Activated CD4-positive, CD25-positive, alpha-beta regulatory T cell treated with anti-CD3 and anti-CD28 coated beads, Interleukin-2, amount 50 U/mL, for 16 hours (primary cell): ENCODE results near the gene BAIAP2L1.

Experiments
- DNase-seq: peaks from one replicate; pipeline ENCODE4 v3.0.0-alpha.2; 2020; ENCODE audit warnings: low read depth, low spot score

Gene BAIAP2L1

DNA sequence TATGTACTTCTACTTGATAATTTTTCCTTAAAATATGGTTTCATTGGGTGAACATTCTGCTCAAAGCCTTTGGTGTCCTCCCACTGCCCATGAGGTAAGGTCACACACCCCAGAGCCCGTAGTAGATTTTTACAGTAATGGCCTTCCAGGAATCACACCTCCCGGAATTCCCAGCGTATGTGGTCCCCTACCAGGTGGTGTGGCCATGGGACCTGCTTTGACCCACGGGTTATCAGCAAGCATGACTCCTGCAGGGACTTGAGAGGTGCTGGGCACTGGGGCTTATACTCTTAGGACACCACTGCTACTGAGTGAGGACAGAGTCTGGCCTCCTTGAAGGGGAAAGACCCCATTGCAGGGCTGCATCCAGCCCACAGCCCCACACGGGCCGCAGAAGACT lies 42.2 kb downstream of the BAIAP2L1 start:
- no peak for DNase-seq

DNA sequence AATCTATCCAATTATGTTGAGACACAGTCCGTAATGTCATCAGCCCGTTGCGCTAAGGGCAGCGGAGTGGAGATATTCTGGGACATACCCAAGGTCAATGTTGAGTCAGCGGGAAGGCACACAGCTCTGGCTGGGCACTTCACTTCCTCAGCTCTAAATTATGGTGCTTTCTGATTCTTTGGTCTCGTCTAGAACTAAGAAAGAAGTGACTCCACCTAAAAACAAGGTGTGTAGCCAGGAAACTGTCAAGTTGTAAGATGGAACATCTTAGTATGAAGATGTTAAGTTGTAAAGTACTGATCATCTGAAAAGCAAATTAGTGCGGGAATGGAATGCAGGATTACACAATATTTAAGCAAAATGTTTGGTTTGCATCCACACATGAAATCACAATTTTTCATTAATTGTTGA lies 43.1 kb downstream of the BAIAP2L1 start:
- DNase-seq = no peak

- DNase-seq = no peak
Measured at GRCh38 chr7:98355250-98355538, 45.7 kb downstream of the BAIAP2L1 start.

DNA sequence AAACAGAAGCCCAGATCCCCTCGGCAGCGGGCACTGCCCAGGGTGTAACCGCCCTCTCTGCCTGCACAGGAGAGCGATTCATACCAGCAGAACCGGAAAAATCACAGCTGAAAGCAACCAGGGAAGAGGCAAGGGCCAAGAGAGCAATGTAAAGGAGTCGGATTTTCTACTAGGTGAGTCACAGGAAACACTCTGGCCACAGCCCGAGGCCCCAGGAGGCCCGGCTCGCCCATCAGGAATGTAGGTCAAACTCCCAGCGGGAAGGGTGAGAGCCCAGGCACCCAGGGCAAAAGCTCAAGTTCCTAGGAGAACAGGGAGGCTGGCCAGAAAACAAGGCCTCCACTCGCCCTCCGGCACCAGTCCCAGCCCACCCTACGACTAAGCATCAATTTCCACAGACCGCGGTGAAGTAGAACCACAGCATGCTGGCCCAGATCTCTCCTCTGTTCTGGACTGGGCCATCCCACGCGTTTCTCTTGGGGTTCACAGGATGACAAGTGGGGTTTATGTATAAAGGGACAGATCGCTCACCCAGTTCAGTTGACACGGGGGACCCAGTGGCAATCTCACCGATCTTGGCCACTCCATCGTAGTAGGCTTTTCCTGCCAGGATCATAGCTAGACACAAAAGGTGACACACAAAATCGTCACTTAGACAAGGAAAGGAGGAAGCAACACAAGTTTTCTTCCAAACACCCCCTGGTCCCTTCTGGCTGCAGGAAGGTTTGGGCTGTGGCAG lies 46.2 kb downstream of the BAIAP2L1 start:
- no peak for DNase-seq

DNA sequence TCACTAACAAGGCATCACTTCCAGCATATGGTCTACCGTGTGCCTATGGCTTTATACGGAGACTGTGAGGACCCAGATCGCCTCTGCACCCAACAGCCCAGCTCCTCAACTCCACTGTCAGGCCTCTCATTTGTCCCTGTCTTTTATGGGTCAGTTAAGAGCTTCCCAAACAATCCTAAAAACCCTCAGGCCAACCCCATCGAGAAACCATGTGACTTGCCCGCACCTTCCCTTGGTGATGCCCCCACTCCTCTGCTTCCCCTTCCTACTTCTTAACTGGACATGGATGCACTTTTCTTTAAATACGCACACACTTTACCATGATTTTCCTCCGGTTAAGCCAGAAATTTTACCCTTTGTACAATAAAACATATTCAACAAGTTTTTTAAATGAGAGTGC lies 46.8 kb downstream of the BAIAP2L1 start:
- no peak for DNase-seq

- DNase-seq = no peak
Measured at GRCh38 chr7:98352621-98353020, 48.3 kb downstream of the BAIAP2L1 start.

DNA sequence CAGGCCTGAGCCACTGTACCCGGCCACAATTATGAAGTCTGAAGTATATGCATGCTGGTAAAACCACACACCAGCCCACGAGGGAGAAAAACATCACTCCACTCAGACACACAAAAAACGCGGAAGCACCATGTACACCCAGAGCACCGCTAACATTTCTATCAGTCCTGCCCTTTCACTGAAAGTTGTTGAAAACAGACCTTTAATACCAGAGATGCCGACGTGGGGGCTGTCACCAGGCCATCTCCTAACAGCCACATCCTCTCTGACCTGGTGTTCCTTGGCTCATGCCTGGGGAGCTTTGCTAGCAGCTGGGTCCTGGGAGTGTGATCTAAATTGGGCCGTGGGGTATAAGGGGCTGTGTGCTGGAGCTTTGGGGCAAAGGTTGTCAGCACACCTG lies 49.8 kb downstream of the BAIAP2L1 start:
- DNase-seq = no peak

DNA sequence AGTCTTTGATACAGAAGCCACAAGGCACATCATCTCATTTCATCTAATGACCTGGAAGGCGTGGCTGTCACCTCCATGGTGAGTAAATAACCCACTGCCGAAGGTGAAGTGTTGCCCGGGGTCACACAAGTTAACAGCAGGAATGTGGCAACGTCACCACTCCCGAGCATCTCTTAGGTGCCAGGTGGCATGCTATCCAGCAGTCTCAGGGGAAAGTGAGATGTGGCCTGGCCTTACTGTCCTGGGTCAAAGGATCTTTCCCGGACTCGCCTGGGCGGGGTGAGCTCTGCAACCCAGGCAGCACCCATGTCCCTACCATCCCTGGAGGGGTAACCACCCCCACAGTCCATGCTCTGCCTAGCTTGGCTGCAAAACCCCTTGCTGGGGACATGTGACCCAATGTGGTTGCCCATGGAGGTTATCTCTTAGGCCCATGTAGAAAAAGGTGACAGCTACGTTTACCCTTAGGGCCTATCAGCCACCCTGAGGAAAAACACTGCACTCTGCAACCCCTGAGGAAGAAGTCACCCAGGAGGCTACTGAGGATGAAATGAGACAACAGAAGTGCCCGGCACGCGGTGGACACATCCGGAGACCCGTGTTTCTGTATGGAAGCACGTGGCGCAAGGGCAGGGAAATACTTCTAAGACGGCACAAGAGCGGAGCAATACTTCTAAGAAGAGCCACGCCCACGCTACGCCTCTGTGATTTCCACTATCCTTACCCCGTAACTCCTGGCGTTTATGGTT lies 52.0 kb downstream of the BAIAP2L1 start:
- no peak for DNase-seq

DNA sequence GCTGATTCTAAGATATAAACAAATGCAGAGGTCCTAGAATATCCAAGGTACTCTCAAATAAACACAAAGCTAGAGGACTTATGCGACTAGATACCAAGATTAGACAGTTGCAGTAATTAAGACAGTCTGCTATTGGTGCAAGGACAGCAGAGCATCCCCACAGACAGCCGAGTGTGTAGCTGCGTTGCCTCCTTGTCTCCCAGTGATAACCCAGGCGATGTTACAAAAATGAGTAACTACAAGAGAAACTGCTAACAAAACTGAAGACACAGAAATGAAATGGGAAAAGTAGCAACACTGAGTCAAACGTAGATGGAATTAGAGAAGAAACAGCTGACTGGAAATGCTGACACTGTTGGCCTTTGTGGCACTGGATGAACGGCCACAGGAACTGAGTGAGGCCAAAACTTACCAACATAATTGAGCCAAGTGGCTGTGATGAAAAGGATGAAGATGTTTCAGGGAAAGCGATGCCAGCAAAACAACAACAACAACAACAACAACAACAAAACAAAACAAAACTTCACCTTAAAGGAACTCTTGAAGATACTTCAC lies 54.3 kb downstream of the BAIAP2L1 start:
- no peak for DNase-seq

DNA sequence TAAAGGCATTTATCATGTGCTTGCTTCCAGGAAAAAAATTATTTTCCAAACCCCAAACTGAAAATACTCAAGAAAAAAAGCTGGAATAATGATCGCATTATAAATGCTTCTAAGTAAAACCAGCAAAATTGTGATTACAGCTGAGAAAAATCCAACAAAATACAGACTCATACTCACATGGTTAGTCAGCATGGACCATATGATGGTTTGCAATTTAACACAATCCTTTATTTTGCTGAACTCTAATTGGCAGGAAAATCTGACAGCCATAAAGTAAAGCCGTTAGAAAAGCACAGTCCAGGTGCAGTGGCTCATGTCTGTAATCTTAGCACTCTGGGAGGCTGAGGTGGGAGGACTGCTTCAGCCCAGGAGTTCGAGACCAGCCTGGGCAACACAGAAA lies 59.8 kb downstream of the BAIAP2L1 start:
- no peak for DNase-seq

DNA sequence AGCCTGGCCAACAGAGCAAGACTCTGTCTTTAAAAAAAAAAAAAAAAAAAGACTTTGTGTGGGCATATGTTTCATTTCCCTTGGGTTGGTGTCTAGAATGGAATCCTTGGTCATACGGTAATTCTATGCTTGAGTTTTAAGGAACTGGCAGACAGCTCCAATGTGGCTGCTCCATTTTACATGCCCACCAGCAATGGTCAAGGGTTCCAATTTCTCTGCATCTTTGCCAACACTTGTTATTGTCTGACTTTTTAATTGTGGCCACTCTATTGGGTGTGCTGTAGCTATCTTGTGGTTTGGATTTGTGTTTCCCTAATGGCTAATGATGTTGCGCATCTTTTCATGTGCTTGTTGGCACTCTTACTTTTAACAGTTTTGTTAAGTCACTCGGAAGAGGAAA lies 61.8 kb downstream of the BAIAP2L1 start:
- no peak for DNase-seq

DNA sequence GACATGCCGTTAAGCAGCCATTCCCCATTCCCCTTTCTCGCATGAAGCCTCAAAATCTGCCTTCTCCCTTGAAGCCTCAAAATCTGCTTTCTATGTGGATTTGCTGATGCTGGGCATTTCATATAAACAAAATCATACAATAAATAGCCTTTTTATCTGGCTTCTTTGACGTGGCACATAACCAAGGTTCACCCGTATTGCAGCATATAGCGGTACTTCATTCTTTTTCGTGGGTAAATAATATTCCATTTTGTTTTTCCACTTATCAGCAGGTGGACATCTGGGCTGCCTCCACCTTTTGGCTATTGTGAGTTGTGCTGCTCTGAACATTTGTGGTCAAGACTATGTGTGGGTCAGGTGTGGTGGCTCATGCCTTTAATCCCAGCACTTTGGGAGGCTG lies 62.4 kb downstream of the BAIAP2L1 start:
- DNase-seq = no peak

GRCh38 chr7:98335411-98335977 lies 65.4 kb downstream of the BAIAP2L1 start:
- no peak for DNase-seq

DNA sequence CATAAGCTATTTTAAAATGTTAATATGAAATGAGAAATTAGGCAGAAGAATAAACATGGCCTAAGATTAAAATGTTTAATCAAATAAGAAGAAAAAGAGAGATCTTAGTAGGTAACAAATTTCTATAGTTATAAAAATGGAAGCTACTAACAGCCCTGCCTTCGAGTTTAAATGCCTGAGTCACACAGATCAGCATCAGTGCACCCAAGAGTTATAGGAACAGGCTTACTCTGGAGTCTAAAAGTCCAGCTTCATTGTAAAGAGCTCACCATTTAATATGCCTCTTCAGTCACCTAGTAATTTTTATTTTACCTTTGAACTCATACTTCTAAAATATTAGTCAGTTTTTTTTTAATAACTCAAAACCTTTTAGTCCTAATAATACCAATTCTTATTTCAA lies 66.8 kb downstream of the BAIAP2L1 start:
- no peak for DNase-seq

DNA sequence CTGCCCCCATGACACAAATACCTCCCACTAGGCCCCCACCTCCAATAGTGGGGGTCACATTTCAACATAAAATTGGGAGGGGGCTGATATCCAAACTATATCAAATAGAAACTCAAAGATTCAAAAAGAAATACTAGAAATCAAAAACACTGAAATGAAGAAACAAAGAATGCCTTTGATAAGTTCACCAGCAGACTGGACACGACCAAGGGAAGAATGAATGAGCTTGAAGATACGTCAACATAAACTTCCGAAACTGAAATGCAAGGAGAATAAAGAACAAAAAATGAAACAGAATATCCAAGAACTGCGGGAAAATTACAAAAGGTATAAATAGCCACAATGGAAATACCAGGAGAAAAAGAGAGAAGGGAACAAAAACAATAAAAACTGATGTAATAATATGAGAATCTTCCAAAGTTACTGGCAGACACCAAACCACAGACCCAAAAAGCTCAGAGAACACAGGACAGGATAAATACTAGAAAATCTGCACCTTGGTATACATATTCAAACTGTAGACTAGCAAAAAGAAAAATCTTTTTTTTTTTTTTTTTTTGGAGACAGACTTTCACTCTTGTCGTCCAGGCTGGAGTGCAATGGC lies 69.9 kb downstream of the BAIAP2L1 start:
- DNase-seq = no peak

DNA sequence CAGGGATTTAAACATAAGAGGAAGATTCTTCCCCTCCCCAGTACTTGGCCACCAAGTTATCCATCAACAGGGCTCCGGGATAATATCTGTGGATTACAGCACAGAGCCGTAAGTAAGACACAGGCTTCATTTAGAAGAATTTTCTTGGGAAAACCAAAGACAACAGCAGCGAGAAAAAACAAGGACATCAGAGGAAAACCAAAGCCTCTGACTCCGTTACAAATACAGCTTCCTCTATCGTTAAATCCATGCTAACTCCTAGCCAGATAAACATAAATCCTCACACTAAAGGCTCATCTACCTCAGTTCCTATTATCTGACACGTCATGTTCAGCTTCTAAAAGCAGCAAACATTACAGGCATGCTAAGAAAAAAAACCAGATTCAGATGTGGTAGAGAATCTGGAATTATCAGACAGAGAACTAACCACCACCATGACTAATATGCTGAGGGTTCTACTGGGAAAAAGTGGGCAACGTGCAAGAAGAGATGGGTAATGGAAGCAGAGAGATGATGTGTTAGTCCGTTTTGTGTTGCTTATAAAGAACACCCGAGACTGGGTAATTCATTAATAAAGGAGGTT lies 71.0 kb downstream of the BAIAP2L1 start:
- no peak for DNase-seq

- no peak for DNase-seq
Measured at GRCh38 chr7:98329100-98329790, 71.6 kb downstream of the BAIAP2L1 start.

DNA sequence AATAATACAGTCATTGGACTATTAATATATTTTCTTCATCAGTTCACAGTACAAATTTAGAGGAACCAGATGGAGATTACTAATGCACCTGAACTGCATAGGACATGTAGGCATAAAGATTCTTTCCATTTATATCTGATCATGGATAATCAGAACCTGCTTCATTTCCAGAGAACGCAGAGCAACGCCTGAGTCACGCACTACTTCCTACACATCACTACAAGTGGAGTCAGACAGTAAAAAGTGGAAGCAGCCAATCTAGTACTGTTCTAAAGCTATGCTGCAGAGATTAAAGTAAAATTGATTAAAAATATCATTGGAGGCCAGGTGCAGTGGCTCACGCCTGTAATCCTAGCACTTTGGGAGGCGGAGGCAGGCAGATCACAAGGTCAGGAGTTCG lies 76.1 kb downstream of the BAIAP2L1 start:
- no peak for DNase-seq

DNA sequence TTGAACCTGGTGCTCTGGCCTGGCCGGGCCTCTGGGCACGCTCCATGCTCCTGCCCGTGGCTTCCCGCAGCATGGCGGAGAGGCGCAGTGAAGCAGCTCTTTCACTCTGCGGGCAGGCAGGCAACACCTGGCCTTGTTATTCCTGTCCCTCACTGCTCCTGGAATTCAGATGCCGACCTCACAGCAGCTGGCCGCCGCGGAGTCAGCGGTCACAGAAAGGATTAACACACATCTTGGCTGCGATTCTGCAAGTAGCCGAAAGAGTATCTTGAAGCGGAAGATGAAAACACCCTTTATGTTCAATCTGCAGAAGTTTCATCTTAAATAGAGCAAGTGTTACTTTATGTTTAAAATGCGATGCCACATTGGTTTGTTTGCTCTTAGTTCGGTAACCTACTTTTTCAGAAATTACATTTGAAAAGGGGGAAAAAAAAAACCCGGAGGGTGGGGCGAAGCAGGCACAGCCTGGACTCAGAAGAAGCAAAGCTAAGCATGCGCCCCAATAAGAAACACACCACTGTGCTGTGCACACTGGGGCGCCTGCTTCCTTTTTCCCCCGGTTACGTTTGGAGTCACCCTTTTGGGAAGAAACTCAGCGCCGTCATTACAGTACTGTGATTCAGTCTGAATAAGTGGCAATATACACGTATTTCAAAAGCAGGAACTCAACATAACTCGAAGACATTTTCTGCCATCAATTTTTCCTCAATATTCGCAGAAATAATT lies 77.1 kb downstream of the BAIAP2L1 start:
- DNase-seq = no peak

DNA sequence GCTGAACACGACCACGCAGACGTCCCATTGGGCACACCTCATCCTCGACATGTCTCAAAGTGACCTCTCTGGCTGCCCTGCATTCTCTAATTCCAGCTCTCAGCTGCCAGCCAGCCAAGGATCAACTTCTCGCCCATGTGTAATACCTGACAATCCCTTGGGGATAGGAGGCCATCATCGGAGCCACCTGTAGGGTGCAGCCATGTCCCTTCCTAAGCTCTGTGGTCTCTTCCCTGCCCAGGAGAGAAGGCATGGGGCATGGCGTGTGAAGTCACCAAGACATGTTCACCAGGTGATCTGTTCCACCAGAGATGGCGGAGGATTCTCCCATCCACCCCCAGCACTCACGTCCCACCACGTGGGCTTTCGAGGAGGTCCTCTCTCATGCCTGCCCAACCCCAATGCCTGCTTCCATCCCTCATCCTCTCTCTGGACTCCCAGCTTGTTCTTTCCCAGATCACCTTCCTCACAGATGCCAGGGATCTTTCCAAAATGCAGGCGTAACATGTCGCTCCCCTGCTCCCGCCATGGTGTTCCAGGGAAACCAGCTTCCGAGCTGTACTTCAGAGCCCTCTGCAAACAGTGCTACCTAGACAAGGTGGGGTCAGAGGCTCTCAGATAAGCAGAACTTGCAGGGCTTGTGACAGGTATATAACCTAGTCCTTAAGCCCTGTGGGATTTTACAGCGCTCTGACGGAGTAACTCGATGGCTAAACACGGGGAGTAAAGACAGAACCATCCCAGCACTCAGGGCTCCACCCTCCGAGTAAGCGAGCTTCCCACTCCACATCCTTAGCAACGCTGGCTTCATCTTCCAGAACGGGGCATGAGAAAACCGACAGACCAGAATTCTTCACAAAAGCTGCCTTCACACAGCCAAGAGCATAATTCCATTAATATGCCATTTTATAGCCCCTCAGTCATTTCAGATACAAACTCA lies 78.3 kb downstream of the BAIAP2L1 start:
- no peak for DNase-seq
